ENCODE data around the gene SAFB.

Gene SAFB

GRCh38 chr19:5665781-5666513 is 43.1 kb downstream of the SAFB start:
- Mint-ChIP-seq H3K4me1 (no peaks in the 10 kb centered on the region), H3K9me3 (no peaks in the 10 kb centered on the region), H3K27me3 (no peaks in the 10 kb centered on the region), H3K36me3 (ENCODE audit: insufficient read depth) (peaks cover 76% of the 10 kb centered on the region), H3K27ac (ENCODE audit: low read depth) (peak overlapping the region; percentile 61), H3K4me3 (no peak overlapping the region)
- no peak for DNase-seq (ENCODE audit: low spot score in 2 of 2)
- no peak for ATAC-seq (replicated peaks; ENCODE audit: extremely low read depth, poor library complexity, severe bottlenecking)

- Mint-ChIP-seq H3K27ac (ENCODE audit: low read depth) (no peak overlapping the region), H3K4me3 (no peak overlapping the region), H3K36me3 (ENCODE audit: insufficient read depth) (peaks cover 68% of the 10 kb centered on the region), H3K4me1 (no peaks in the 10 kb centered on the region), H3K9me3 (no peaks in the 10 kb centered on the region), H3K27me3 (no peaks in the 10 kb centered on the region)
- DNase-seq (ENCODE audit: low spot score in 2 of 2) (no peak), ATAC-seq (replicated peaks; ENCODE audit: extremely low read depth, poor library complexity, severe bottlenecking) (no peak)
These were observed 44.2 kb downstream of the SAFB start for GRCh38 chr19:5666921-5667610.

GRCh38 chr19:5667751-5668271 is 44.9 kb downstream of the SAFB start:
- DNase-seq (ENCODE audit: low spot score in 2 of 2) (no peak), ATAC-seq (replicated peaks; ENCODE audit: extremely low read depth, poor library complexity, severe bottlenecking) (no peak)
- no peak overlapping the region for H3K27ac Mint-ChIP-seq (ENCODE audit: low read depth)
- H3K36me3 Mint-ChIP-seq (ENCODE audit: insufficient read depth), result peaks cover 62% of the 10 kb centered on the region
- no peaks in the 10 kb centered on the region for H3K27me3 Mint-ChIP-seq
- no peak overlapping the region for H3K4me3 Mint-ChIP-seq
- no peaks in the 10 kb centered on the region for H3K9me3 Mint-ChIP-seq
- no peaks in the 10 kb centered on the region for H3K4me1 Mint-ChIP-seq

GRCh38 chr19:5669212-5669611 is 46.3 kb downstream of the SAFB start:
- H3K27ac Mint-ChIP-seq (ENCODE audit: low read depth), result no peak overlapping the region
- DNase-seq (ENCODE audit: low spot score in 2 of 2), result no peak
- no peaks in the 10 kb centered on the region for H3K27me3 Mint-ChIP-seq

GRCh38 chr19:5671600-5671999 is 48.7 kb downstream of the SAFB start:
- Mint-ChIP-seq H3K27ac (ENCODE audit: low read depth) (no peak overlapping the region), H3K4me1 (no peaks in the 10 kb centered on the region), H3K4me3 (no peak overlapping the region), H3K9me3 (no peaks in the 10 kb centered on the region), H3K36me3 (ENCODE audit: insufficient read depth) (peaks cover 36% of the 10 kb centered on the region), H3K27me3 (no peaks in the 10 kb centered on the region)
- DNase-seq (ENCODE audit: low spot score in 2 of 2) (no peak), ATAC-seq (replicated peaks; ENCODE audit: extremely low read depth, poor library complexity, severe bottlenecking) (no peak)

More at GRCh38 chr19:5669212-5669611, 46.3 kb downstream of the SAFB start:
- no peak for ATAC-seq (replicated peaks; ENCODE audit: extremely low read depth, poor library complexity, severe bottlenecking)
- Mint-ChIP-seq H3K9me3 (no peaks in the 10 kb centered on the region), H3K36me3 (ENCODE audit: insufficient read depth) (peaks cover 55% of the 10 kb centered on the region), H3K4me3 (no peak overlapping the region), H3K4me1 (no peaks in the 10 kb centered on the region)

GRCh38 chr19:5672708-5673459 is 50.0 kb downstream of the SAFB start:
- Mint-ChIP-seq H3K4me1 (no peaks in the 10 kb centered on the region), H3K27ac (ENCODE audit: low read depth) (no peak overlapping the region), H3K4me3 (no peak overlapping the region), H3K9me3 (no peaks in the 10 kb centered on the region), H3K27me3 (no peaks in the 10 kb centered on the region), H3K36me3 (ENCODE audit: insufficient read depth) (peaks cover 23% of the 10 kb centered on the region)
- DNase-seq (ENCODE audit: low spot score in 2 of 2), result no peak
- no peak for ATAC-seq (replicated peaks; ENCODE audit: extremely low read depth, poor library complexity, severe bottlenecking)

GRCh38 chr19:5673752-5674151 is 50.9 kb downstream of the SAFB start:
- peak overlapping the region; percentile 19 for H3K27ac Mint-ChIP-seq (ENCODE audit: low read depth)
- peaks cover 21% of the 10 kb centered on the region for H3K36me3 Mint-ChIP-seq (ENCODE audit: insufficient read depth)

GRCh38 chr19:5674714-5675113 is 51.8 kb downstream of the SAFB start:
- Mint-ChIP-seq H3K27me3 (no peaks in the 10 kb centered on the region), H3K4me1 (peaks cover 8% of the 10 kb centered on the region), H3K36me3 (ENCODE audit: insufficient read depth) (peaks cover 17% of the 10 kb centered on the region), H3K9me3 (no peaks in the 10 kb centered on the region), H3K4me3 (no peak overlapping the region), H3K27ac (ENCODE audit: low read depth) (no peak overlapping the region)
- ATAC-seq (replicated peaks; ENCODE audit: extremely low read depth, poor library complexity, severe bottlenecking) (no peak), DNase-seq (ENCODE audit: low spot score in 2 of 2) (no peak)

More at GRCh38 chr19:5673752-5674151, 50.9 kb downstream of the SAFB start:
- DNase-seq (ENCODE audit: low spot score in 2 of 2), result no peak
- no peaks in the 10 kb centered on the region for H3K27me3 Mint-ChIP-seq
- H3K4me1 Mint-ChIP-seq, result no peaks in the 10 kb centered on the region
- no peaks in the 10 kb centered on the region for H3K9me3 Mint-ChIP-seq
- no peak for ATAC-seq (replicated peaks; ENCODE audit: extremely low read depth, poor library complexity, severe bottlenecking)
- no peak overlapping the region for H3K4me3 Mint-ChIP-seq

GRCh38 chr19:5676105-5676771 is 53.4 kb downstream of the SAFB start:
- Mint-ChIP-seq H3K27me3 (no peaks in the 10 kb centered on the region), H3K36me3 (ENCODE audit: insufficient read depth) (peaks cover 16% of the 10 kb centered on the region), H3K27ac (ENCODE audit: low read depth) (peak overlapping the region; percentile 78), H3K4me1 (peaks cover 20% of the 10 kb centered on the region), H3K4me3 (no peak overlapping the region), H3K9me3 (no peaks in the 10 kb centered on the region)
- ATAC-seq (replicated peaks; ENCODE audit: extremely low read depth, poor library complexity, severe bottlenecking), result no peak
- DNase-seq (ENCODE audit: low spot score in 2 of 2), result no peak

GRCh38 chr19:5676772-5677105 is 53.9 kb downstream of the SAFB start:
- peaks cover 25% of the 10 kb centered on the region for H3K4me1 Mint-ChIP-seq
- ATAC-seq (replicated peaks; ENCODE audit: extremely low read depth, poor library complexity, severe bottlenecking) (no peak), DNase-seq (ENCODE audit: low spot score in 2 of 2) (no peak)
- H3K4me3 Mint-ChIP-seq, result no peak overlapping the region
- no peaks in the 10 kb centered on the region for H3K9me3 Mint-ChIP-seq
- H3K27ac Mint-ChIP-seq (ENCODE audit: low read depth), result peak overlapping the region; percentile 78
- no peaks in the 10 kb centered on the region for H3K27me3 Mint-ChIP-seq
- H3K36me3 Mint-ChIP-seq (ENCODE audit: insufficient read depth), result peaks cover 18% of the 10 kb centered on the region

GRCh38 chr19:5677136-5677535 is 54.3 kb downstream of the SAFB start:
- ATAC-seq (replicated peaks; ENCODE audit: extremely low read depth, poor library complexity, severe bottlenecking) (no peak), DNase-seq (ENCODE audit: low spot score in 2 of 2) (no peak)
- H3K27ac Mint-ChIP-seq (ENCODE audit: low read depth), result no peak overlapping the region
- no peak overlapping the region for H3K4me3 Mint-ChIP-seq
- H3K4me1 Mint-ChIP-seq, result peaks cover 29% of the 10 kb centered on the region
- peaks cover 18% of the 10 kb centered on the region for H3K36me3 Mint-ChIP-seq (ENCODE audit: insufficient read depth)
- no peaks in the 10 kb centered on the region for H3K27me3 Mint-ChIP-seq
- H3K9me3 Mint-ChIP-seq, result no peaks in the 10 kb centered on the region

- Mint-ChIP-seq H3K27me3 (no peaks in the 10 kb centered on the region), H3K4me1 (peaks cover 29% of the 10 kb centered on the region), H3K27ac (ENCODE audit: low read depth) (no peak overlapping the region), H3K4me3 (no peak overlapping the region), H3K36me3 (ENCODE audit: insufficient read depth) (peaks cover 18% of the 10 kb centered on the region), H3K9me3 (no peaks in the 10 kb centered on the region)
- ATAC-seq (replicated peaks; ENCODE audit: extremely low read depth, poor library complexity, severe bottlenecking) (no peak), DNase-seq (ENCODE audit: low spot score in 2 of 2) (no peak)
These were observed 54.7 kb downstream of the SAFB start for GRCh38 chr19:5677580-5677979.
